GM12892 (cell line): ENCODE results near the gene MCAT. TPM values are rescaled to one million over a fixed set of nuclear protein-coding genes. Genes with fewer than 3 reads are reported as not detected.
A peak's percentile ranks its signal among the peaks of the same experiment; 100 is the strongest.

Source experiments
- DNase-seq: peaks from one replicate; pipeline ENCODE4 v3.0.0; 2011; ENCODE audit not compliant: insufficient read length
- FAIRE-seq: peaks from 2 replicates; lab custom pipeline; 2011; peaks lifted over from hg19 to GRCh38; lab: Jason Lieb, UNC
- POLR2A ChIP-seq: IDR thresholded peaks from 2 replicates; pipeline ENCODE4 v1.6.1; 2011; ENCODE audit warnings: low read depth, low read length, control low read depth
- POLR2AphosphoS5 ChIP-seq: IDR thresholded peaks from 2 replicates; pipeline ENCODE4 v1.6.1; 2011; ENCODE audit warnings: low read depth, low read length, control low read depth
- TAF1 ChIP-seq: IDR thresholded peaks from 2 replicates; pipeline ENCODE4 v1.6.1; 2011; ENCODE audit warnings: low read depth, mild to moderate bottlenecking, control low read depth, low read length, borderline replicate concordance
- polyA plus RNA-seq: library from polyadenylated mRNA; unstranded; fragments of >200 nt; gene quantifications from one replicate; pipeline ENCODE4 v1.2.1, GENCODE V29; 2012; ENCODE audit warnings: missing spikeins, inconsistent platforms; ENCODE audit not compliant: missing spikeins

The MCAT gene, protein sequence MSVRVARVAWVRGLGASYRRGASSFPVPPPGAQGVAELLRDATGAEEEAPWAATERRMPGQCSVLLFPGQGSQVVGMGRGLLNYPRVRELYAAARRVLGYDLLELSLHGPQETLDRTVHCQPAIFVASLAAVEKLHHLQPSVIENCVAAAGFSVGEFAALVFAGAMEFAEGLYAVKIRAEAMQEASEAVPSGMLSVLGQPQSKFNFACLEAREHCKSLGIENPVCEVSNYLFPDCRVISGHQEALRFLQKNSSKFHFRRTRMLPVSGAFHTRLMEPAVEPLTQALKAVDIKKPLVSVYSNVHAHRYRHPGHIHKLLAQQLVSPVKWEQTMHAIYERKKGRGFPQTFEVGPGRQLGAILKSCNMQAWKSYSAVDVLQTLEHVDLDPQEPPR
- 7.1 TPM for polyA plus RNA-seq

GRCh38 chr22:43142880-43143562, at the start of gene MCAT:
Gene MCAT, minus strand, starts transcription at chr22:43143398. Its CDS starts 50 bp downstream, at chr22:43143348.
- FAIRE-seq = peak; percentile 98
- DNase-seq = peak; percentile 93
- peak; percentile 51 for TF ChIP-seq POLR2AphosphoS5
- TF ChIP-seq POLR2A = peak; percentile 78; the same call in 1 of the 2 replicates
- TF ChIP-seq TAF1 = peak; percentile 74; the same call in 1 of the 2 replicates

DNA sequence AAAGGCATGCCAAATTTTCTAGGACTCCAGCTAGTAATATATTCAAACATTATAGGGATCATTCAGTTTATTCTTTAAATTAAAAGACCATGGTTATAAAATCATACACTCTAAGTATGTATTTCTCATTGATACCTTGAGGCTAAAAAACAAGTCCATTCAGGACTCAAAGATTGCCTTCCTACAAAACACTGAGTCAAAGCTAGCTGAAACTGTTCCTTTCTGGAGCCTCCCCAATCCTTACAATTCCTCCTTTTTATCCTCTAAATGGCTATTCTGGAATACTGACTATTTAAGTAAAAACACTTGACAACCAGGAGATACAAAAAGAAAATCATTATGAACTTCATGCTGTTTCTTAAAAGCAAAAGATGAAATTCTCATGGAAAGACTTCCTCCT, 48.6 kb upstream of the MCAT start:
- TF ChIP-seq POLR2AphosphoS5 = no peak
- no peak for FAIRE-seq
- no peak for DNase-seq

- DNase-seq = no peak
- FAIRE-seq = no peak
- TF ChIP-seq POLR2AphosphoS5 (no peak), TAF1 (no peak), POLR2A (no peak)
These were observed 45.8 kb upstream of the MCAT start for GRCh38 chr22:43188829-43189545.

DNA sequence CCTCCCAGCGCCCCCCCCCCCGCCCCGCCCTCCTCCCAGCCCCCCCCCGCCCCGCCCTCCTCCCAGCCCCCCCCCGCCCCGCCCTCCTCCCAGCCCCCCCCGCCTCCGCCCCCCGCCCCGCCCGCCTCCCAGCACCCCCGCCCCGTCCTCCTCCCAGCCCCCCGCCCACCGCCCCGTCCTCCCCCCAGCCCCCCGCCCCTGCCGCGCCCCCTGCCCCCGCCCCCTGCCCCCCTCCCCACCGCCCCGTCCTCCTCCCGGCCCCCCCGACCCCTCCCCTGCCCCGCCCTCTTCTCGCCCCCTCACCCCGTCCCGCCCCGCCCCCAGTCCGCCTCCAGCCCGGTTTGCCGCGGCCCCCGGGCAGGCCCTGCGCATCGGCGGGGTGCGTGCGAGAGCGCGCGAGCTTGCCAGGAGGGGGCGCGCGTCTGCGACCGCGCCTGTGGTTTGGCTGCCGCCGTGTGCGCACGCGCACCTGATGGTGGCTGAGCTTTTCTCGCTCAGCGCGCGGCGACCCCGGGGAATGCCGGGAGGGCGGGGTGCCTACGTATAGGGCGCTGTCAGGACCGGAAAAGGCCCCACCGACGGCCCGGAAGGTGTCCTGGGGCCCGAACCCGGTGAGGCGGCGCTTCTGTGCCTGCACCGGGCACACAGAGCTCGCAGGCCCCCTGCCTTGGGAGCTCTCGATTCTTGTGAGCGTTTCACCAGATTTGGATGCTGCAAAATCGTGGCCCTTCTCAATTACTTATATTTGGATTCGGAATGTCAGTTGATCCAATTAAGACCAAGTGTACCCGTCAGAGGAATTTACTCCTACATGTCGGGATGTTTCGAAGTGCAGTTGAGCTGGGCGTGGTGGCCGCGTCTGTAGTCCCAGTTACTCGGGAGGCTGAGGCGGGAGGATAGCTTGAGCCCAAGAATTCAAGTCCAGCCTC, 44.2 kb upstream of the MCAT start:
- FAIRE-seq (peak; percentile 99), DNase-seq (peak; percentile 98)
- TF ChIP-seq TAF1 (peak; percentile 55), POLR2A (peak; percentile 96), POLR2AphosphoS5 (peak; percentile 80)

GRCh38 chr22:43186272-43187170, 43.3 kb upstream of the MCAT start, which contains the start of gene TTLL12:
Gene TTLL12, minus strand, starts transcription at chr22:43187134. Its CDS starts 65 bp downstream, at chr22:43187069.
- FAIRE-seq = peak; percentile 9

GRCh38 chr22:43185860-43186261, 42.7 kb upstream of the MCAT start:
- TF ChIP-seq TAF1 (no peak), POLR2AphosphoS5 (no peak), POLR2A (no peak)
- DNase-seq (no peak), FAIRE-seq (no peak)

More at GRCh38 chr22:43186272-43187170, 43.3 kb upstream of the MCAT start, which contains the start of gene TTLL12:
- TF ChIP-seq POLR2AphosphoS5 (no peak), POLR2A (peak; percentile 68; the same call in 1 of the 2 replicates), TAF1 (0 out of 2 replicates have a peak, but pooled peaks have one; percentile 40)
- peak; percentile 80 for DNase-seq

- FAIRE-seq = no peak
- TF ChIP-seq POLR2A = no peak
- no peak for TF ChIP-seq TAF1
- TF ChIP-seq POLR2AphosphoS5 = 0 out of 2 replicates have a peak, but pooled peaks have one; percentile 2
- DNase-seq = no peak
These were observed 40.5 kb upstream of the MCAT start for GRCh38 chr22:43183496-43184277.

- no peak for TF ChIP-seq TAF1
- no peak for TF ChIP-seq POLR2A
- TF ChIP-seq POLR2AphosphoS5 = no peak
- DNase-seq (no peak), FAIRE-seq (no peak)
These were observed 39.5 kb upstream of the MCAT start for GRCh38 chr22:43182726-43183125.

GRCh38 chr22:43182118-43182517, 38.9 kb upstream of the MCAT start:
- FAIRE-seq = no peak
- TF ChIP-seq POLR2AphosphoS5 (no peak), TAF1 (no peak), POLR2A (no peak)
- DNase-seq = no peak
